Esophagus muscularis mucosa (tissue), 4 donors: Measurements from ENCODE around the gene SKIDA1.

Source experiments
- CTCF ChIP-seq, 3 experiments: fragments of 200-600 bp in 2 of 3; fragments of 450-650 bp in 1 of 3; sonication (generic) in 2 of 3; IDR thresholded peaks; one replicate each; pipeline ENCODE4 v1.5.1; 2017 to 2019; ENCODE audit warnings: antibody characterized with exemption in 3 of 3, mild to moderate bottlenecking in 2 of 3, moderate library complexity in 1 of 3
- EP300 ChIP-seq: sonication (generic); formaldehyde crosslinking; IDR thresholded peaks from one replicate; pipeline ENCODE4 v1.6.1; 2017; ENCODE audit warnings: antibody characterized with exemption
- POLR2A ChIP-seq: fragments of 450-650 bp; IDR thresholded peaks from one replicate; pipeline ENCODE4 v1.6.1; 2017; ENCODE audit warnings: antibody characterized with exemption, moderate library complexity, mild to moderate bottlenecking, low read depth
- POLR2AphosphoS5 ChIP-seq, 2 donors: sonication (generic); formaldehyde crosslinking; IDR thresholded peaks; one replicate each; pipeline ENCODE4 v1.6.1; 2017; ENCODE audit warnings: antibody characterized with exemption in 2 of 2

GRCh38 chr10:21515361-21516241, 9.9 kb downstream of the SKIDA1 start:
- no peak for TF ChIP-seq POLR2A
- TF ChIP-seq CTCF (IDR thresholded peaks at IDR 0.05), result no peak
- no peak for TF ChIP-seq EP300
- TF ChIP-seq POLR2AphosphoS5 (IDR thresholded peaks at IDR 0.05), result no peak
